HFF-Myc (cell line): Measurements from ENCODE around the gene ASB11.
A peak's percentile ranks its signal among the peaks of the same experiment; 100 is the strongest.

Source experiments
- DNase-seq: peaks from one replicate; pipeline ENCODE4 v3.0.0-alpha.2; 2011; ENCODE audit warnings: low read depth; ENCODE audit errors: extremely low read depth
- H3K4me3 ChIP-seq: replicated peaks from 2 replicates; pipeline ENCODE4 v1.5.1; 2011; ENCODE audit warnings: low read depth, mild to moderate bottlenecking, control low read depth, low read length
- CTCF ChIP-seq: IDR thresholded peaks from 2 replicates; pipeline ENCODE4 v1.5.1; 2012; ENCODE audit warnings: mild to moderate bottlenecking, low read depth, low read length, control low read depth; ENCODE audit errors: missing control alignments

ASB11 gene

GRCh38 chrX:15315509-15315908, at the start of gene ASB11:
TSS of gene ASB11 (minus strand) at chrX:15315640. CDS start at chrX:15315605, 35 bp downstream.
- TF ChIP-seq CTCF = no peak
- no peak within 1 kb of the TSS for H3K4me3 ChIP-seq
- DNase-seq = no peak

GRCh38 chrX:15359701-15360100, 44.3 kb upstream of the ASB11 start:
- no peak for TF ChIP-seq CTCF
- DNase-seq = no peak
- no peak overlapping the region for H3K4me3 ChIP-seq

DNA sequence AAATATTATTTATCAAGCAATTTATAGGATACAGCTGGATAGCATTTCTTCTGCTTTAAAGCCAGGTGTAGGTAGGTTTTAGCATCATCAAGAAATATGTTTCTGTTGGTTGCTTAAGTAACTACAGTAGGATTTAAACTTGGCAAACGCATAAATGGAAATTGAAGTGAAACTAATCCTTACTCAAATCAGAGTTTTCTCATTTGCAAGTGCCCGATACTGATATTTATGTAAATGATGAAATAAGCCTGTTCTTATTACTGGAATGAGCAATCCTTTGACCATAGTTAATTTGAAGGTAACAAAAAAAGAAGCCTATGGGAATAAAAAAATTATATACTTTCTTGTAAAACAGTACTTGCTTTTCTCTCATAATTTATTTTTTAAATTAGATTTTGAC, 43.1 kb upstream of the ASB11 start:
- DNase-seq = no peak
- TF ChIP-seq CTCF = no peak
- H3K4me3 ChIP-seq = no peak overlapping the region

GRCh38 chrX:15356444-15356843, 41.0 kb upstream of the ASB11 start:
- TF ChIP-seq CTCF = no peak
- H3K4me3 ChIP-seq = no peak overlapping the region
- no peak for DNase-seq

DNA sequence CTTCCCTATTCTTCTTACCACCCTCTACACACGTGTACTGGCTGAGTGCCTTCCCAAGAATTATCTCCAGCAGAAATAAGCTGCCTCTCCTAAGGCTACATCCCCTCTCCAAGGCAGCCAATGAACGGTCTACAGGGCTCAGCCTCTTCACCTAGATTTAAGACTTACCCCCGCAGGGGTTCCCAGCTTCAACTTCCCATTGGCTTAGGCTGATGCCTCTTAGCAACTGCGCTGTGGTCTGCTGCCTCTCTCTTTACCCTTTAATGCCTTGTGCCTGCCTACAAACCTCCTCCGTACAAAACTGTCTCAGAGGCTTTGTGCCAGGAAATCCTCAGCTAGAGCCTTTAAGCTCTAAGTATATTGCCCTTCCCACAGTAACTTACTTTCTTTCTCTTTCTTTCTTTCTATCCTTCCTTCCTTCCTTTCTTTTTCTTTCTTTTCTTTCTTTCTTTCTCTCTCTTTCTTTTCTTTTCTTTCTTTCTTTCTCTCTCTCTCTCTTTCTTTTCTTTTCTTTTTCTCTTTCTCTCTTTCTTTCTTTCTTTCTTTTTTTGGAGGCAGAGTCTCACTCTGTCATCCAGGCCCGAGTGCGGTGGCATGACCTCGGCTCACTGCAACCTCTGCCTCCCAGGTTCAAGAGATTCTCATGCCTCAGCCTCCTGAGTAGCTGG, 35.0 kb upstream of the ASB11 start:
- no peak for TF ChIP-seq CTCF
- H3K4me3 ChIP-seq = no peak overlapping the region

DNA sequence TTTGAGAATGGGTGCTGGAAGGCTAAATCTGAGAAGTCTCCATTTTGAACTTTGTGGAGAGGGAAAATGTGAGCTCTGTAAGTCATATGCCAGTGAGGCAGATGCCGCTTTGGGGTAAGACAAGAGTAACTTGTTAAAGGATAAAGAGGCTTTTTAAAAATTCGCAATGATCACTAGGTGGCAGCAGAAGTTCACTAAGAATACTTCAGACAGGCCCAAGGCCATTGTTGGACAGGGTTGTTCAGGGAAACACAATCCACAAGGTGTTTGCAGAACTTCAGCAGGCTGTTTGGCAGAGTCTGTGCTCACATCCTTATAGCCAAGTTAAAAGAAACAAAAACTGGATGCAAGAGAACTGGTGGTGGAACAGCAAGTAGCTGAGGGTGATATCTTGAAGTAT, 33.6 kb upstream of the ASB11 start:
- peak; percentile 12 for TF ChIP-seq CTCF
- DNase-seq = no peak
- no peak overlapping the region for H3K4me3 ChIP-seq

More for the DNA sequence above, 35.0 kb upstream of the ASB11 start:
- no peak for DNase-seq

- no peak for DNase-seq
- no peak for TF ChIP-seq CTCF
- no peak overlapping the region for H3K4me3 ChIP-seq
Observed at GRCh38 chrX:15345976-15346375, 30.5 kb upstream of the ASB11 start.
